ENCODE data around the gene MATK.
A peak's percentile ranks its signal among the peaks of the same experiment; 100 is the strongest.

Gene MATK

GRCh38 chr19:3746371-3747056 is 39.7 kb downstream of the MATK start:
- no peak for DNase-seq (ENCODE audit: low spot score)

GRCh38 chr19:3745363-3746045 is 40.7 kb downstream of the MATK start:
- no peak for DNase-seq (ENCODE audit: low spot score)

GRCh38 chr19:3743486-3743885 is 42.7 kb downstream of the MATK start:
- peak; percentile 84 for DNase-seq (ENCODE audit: low spot score)

GRCh38 chr19:3740431-3740830 is 45.8 kb downstream of the MATK start:
- DNase-seq (ENCODE audit: low spot score), result no peak

- no peak for DNase-seq (ENCODE audit: low spot score)
Observed at GRCh38 chr19:3738477-3739220, 47.5 kb downstream of the MATK start.

- DNase-seq (ENCODE audit: low spot score), result no peak
Observed at GRCh38 chr19:3737487-3738205, 48.5 kb downstream of the MATK start.

GRCh38 chr19:3736106-3736724 is 50.0 kb downstream of the MATK start:
- DNase-seq (ENCODE audit: low spot score), result no peak

GRCh38 chr19:3734310-3734600 is 51.9 kb downstream of the MATK start:
- DNase-seq (ENCODE audit: low spot score), result no peak

GRCh38 chr19:3733549-3734309 is 52.5 kb downstream of the MATK start:
- DNase-seq (ENCODE audit: low spot score), result no peak

GRCh38 chr19:3732108-3732507 is 54.1 kb downstream of the MATK start:
- peak; percentile 35 for DNase-seq (ENCODE audit: low spot score)

- DNase-seq (ENCODE audit: low spot score), result no peak
Observed at GRCh38 chr19:3730457-3730958, 55.7 kb downstream of the MATK start.

All from NAMALWA (cell line).